DND-41 (cell line): ENCODE results near the gene EGF.

Experiments used
- CTCF ChIP-seq: IDR thresholded peaks from 2 replicates; pipeline ENCODE4 v1.5.1; 2012; ENCODE audit warnings: borderline replicate concordance, low read length, moderate library complexity, mild to moderate bottlenecking; ENCODE audit not compliant: poor library complexity, severe bottlenecking; ENCODE audit errors: extremely low read depth
- EZH2 ChIP-seq: IDR thresholded peaks from 3 replicates; pipeline ENCODE4 v1.6.1; 2012; ENCODE audit warnings: borderline replicate concordance, low read depth, mild to moderate bottlenecking, moderate library complexity, low read length, inconsistent platforms; ENCODE audit not compliant: severe bottlenecking

- TF ChIP-seq CTCF (no peak), EZH2 (no peak)
These were observed 40.9 kb downstream of the EGF start for GRCh38 chr4:109953556-109953955.
